ENCODE measurements around the gene TIMP2.

Gene TIMP2

GRCh38 chr17:78862073-78863023 is 62.8 kb downstream of the TIMP2 start:
- DNase-seq, result peak; percentile 83

- DNase-seq, result no peak
These were observed 64.0 kb downstream of the TIMP2 start for GRCh38 chr17:78861229-78861628.

DNA sequence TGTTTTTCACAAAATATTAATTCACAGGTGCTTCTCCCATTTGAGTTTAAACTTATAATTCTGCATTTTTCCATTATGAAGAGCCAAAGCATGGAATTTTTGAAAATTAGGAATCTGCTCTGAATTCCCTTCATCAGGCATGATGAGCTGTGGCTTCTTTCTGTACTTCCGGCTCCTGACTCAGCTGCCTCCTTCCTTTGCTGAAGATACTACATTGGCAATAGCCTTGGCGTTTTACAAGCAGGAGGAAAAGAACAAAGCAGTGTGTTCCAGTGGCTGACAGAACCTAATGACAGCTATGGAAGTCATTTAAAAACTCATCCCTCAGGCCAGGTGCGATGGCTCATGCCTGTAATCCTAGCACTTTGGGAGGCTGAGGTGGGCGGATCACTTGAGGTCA is 66.1 kb downstream of the TIMP2 start:
- DNase-seq, result no peak

GRCh38 chr17:78857266-78857665 is 67.9 kb downstream of the TIMP2 start:
- DNase-seq, result no peak

- no peak for DNase-seq
These were observed 69.5 kb downstream of the TIMP2 start for GRCh38 chr17:78855561-78856165.

DNA sequence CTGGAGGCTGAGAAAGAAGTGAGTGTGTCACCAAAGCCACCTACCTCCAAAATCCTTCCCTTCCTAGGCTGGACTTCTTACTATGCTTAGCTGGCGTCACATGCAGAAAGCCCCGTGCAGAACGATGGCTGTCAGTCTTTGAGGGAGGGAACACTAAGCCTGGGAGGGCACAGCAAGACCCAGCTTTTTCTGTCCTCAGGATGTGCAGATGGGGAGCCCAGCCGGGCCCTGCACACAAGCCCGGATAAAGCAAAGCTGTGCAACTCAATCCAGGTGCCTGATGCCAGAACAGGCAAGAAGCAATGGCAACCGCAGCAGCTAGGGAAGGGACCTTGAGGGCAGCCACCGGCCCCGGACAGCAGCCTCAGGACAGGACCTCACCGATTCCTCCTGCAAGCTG is 70.7 kb downstream of the TIMP2 start:
- DNase-seq, result no peak

- DNase-seq, result no peak
These were observed 71.2 kb downstream of the TIMP2 start for GRCh38 chr17:78853926-78854394.

DNA sequence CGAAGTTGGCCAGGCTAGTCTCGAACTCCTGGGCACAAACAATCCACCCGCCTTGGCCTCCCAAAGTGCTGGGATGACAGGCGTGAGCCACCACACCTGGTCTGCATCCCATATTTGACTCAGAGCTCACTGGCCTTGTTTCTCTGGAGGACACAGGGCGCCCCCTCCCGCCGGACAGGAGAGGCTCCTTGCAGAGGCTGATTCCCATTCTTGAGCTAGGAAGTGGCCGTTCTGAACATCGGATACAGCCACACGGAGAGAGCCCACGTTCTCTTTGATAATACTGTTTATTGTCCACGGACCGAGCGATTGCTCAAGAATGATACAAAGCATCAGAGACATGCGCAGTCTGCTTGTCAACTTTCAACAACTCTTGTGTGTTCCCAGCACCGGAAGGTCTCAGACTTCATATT is 72.5 kb downstream of the TIMP2 start:
- DNase-seq, result no peak

DNA sequence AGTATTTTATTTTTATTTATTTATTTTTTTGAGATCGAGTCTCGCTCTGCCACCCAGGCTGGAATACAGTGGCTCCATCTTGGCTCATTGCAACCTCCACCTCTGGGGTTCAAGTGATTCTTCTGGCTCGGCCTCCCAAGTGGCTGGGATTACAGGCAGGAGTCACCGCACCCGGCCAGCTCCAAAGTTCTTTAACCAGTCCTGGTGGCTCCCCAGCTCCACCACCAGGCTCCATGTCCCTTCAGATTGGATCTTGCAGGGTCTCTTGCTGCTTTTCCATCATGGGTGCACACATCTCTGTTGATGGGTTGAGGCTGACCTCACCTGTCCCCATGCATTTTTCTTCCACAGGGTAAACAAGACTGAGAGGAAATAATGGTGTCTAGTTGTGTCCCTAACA is 76.2 kb downstream of the TIMP2 start:
- DNase-seq, result no peak

DNA sequence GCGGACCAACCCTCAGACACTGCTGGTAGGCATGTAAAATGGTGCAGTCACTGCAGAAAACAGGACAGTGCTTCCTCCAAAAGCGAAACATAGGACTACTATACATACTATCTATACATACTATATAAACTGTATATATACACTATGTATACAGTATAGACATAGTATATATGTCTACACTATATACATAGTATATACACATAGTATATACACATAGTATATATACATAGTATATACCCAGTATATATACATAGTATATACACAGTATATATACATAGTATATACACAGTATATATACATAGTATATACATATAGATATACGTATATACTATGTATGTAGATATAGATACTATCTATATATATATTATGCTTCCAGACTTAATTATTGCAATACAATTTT is 78.1 kb downstream of the TIMP2 start:
- DNase-seq, result no peak

DNA sequence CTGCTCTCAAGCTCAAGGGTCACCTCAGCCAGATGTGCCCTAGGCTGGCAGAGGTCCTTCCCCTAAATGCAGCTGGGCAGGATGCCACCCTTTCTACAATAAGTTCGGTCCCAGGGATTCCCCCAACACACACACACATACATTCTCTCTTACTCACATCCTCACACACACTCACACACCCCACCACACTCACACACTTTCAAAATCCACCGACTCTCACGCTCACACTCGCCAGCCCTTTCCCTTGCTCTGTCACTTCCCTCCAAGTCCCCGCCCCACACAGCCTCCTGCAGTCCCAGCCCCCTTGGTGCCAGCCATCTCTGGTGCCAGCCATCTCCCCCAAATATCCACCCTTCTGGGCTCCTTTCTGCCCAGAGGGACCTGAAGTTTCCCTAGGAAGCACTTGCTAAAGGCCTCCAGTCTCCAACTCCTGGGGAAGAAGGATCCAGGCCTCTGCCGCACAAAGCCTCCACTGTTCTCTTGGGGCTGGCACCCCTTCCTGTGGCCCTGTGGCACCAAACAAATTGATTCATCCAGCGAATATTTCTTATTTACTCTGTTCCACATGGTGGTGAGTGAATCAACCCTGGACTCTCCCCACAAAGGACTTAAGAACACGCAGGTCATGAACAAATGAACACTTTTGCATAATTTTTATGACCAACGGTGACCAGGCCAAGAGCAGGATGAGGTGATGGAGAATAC is 80.7 kb downstream of the TIMP2 start:
- DNase-seq, result no peak

DNA sequence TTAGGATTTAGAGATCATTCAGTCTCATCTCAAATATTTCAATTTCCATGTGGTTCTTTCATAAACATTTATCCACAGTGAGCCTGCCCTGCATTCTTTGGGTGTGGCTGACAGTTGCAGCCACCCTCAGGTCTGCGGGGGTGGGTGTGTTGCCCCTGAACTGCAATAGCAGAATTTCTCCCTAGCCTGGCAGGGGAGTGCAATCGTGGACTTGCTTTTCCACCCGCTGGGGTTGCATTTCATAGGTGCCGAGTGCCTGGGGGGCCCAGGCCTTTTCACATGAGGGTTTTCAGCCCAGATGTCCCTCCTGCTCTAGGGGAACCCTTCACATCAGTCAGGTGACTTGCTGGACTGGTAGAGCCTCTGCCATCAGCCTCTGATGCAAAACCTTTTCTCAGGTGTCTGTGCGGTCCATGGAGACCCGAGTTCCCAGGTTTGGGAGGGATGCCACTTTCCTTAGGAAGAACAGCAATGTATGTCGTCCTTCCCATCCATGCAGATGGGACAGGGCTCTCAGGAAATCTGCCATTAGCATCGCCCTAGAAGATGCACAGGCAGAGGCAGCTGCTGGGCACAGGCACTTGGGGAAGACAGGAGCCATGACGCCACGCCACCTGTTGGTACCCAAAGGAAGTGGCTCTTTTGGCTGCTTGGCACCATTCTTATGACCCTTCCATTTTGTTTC is 82.2 kb downstream of the TIMP2 start:
- DNase-seq, result no peak

DNA sequence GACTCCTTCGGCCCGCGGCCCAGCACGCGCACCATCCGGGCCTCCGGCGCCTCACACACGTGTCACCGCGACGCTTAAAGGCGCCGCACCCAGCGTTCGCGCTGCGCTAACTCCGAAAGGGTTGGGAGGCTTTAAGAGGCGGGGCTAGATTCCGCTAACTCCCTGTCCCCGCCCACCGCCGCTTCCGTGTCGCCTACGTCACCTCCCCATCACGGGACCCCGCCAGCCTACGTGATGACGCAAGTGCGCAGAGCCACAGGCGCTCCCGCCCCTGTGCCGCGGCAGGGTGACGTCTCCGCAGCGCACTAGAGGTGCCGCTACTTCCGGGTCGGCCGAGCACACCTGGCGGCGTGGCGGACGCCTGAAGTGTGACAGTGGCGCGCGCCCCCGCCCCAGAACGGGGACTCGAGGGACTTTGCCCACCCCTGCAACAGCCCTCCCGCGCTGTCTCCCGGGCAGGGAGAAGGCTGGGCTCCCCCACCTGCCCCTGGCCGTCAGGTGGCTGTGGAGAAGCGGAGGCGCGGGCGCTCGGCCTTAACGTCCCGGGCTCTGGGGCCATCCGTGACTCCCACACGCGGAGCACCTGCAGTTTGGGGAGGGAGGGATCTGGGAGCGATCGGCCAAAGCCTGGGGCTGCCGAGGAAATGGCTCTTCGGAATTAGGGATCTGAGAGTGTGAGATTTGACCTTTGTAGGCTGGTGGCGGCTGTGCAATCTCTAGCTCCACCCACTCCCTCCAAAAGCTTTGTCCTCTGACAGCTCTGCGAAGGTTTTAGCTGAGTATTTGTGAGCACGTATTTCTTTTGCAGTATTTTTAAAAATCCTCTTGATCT is 84.2 kb downstream of the TIMP2 start, which contains the start of gene USP36:
Gene USP36, minus strand, starts transcription at position 35 of the 832 bp plus-strand sequence. CDS start 4,451 bp downstream, outside the sequence.
- DNase-seq, result peak; percentile 96

- DNase-seq, result no peak
These were observed 84.7 kb downstream of the TIMP2 start for GRCh38 chr17:78840530-78840779.

- no peak for DNase-seq
These were observed 85.2 kb downstream of the TIMP2 start for GRCh38 chr17:78839762-78840529.

DNA sequence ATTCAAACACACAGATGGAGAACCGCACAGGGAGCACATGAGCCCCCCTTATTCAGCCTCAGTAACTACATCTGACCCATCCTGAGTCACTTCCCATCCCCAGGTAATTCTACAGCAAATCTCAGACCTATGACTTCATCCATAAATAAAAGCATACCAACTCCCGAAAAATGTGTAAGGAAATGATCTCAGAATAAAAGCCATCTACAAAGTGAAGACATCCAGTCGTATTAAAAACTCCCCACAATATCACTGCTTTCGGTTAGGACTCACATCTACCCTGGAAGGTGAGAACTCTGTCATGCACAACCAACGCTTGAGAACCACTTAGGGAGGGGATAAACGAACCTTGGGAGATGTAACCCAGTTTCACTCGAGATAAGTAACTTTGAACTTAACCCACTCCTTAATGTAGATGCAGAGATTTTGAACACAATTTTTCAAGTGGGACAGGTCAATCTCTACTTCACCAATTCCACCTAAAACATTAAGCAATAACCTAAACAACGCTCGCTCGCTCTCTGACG is 85.9 kb downstream of the TIMP2 start:
- DNase-seq, result no peak

DNA sequence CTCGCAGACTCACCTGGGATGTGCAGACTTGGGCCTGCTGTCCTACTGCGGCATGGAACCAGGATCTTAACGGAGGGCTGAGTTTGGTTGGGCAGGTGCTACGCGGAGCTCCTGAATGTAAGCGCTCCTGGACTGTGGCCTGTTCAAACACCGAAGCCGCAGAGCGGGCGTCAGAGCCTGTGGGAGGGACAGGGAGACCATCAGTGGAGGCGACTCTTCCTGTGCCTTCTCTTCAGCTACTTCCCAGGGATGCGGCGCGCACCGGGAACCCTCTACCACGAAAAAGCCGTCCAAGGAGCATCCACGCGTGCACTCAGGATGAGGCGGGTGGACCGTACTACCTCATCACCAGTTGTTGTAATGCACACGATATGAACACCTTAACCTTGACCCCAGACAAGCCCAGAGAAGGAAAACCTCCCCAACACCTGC is 86.6 kb downstream of the TIMP2 start:
- DNase-seq, result no peak

DNA sequence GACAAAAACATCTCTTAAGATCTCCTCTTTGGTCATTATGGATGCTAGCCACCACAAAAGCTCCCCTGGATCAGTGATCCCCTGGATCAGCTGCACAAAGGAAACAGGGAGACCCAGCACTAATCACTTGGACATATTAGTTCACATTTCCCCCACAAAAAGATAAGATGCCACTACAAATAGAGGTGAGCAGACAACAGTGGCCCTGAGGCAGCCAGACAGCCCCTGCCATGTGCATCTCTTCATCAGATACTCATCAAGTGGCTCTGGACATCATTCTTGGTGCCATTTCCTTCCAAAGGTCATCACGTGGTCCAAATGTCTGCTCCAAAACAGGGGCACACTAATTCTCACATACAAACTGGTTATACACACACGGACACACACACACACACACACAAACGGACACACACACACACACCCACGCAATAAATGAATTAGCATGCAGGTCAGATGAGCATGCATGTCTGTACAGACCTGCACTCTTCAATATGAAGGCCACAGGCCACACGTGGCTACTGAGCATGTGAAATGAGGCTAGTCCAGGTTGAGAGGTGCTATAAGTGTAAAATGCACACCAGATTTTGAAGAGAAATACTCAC is 88.7 kb downstream of the TIMP2 start:
- no peak for DNase-seq

- DNase-seq, result no peak
These were observed 90.6 kb downstream of the TIMP2 start for GRCh38 chr17:78834571-78834970.

DNA sequence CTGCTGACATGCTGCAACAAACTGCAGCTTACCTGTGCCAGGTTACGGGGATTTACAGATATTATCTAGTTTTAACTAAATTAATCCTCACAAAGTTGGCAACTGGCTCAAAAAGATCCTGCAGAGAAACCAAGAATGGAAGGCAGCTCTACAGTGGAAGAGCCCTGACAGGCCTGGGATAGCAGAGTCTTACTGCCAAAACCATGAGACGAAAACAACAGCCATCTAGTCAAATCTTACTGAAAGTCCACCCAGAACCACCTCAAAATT is 92.7 kb downstream of the TIMP2 start:
- DNase-seq, result no peak
